H1 (cell line): ENCODE data around the gene ITPR1. TPM values are rescaled to one million over a fixed set of nuclear protein-coding genes. Genes with fewer than 3 reads are reported as not detected.

Source experiments
- CTCF ChIA-PET: fragments of 300-600 bp; sonication (Branson Sonifier 250); formaldehyde crosslinking; loops from one replicate; lab custom pipeline; 2021; ENCODE audit not compliant: partially characterized antibody; lab: Charles Lee
- POLR2A ChIA-PET: fragments of 300-600 bp; sonication (Branson Sonifier 250); formaldehyde crosslinking; loops from one replicate; lab custom pipeline; 2021; ENCODE audit warnings: inconsistent platforms; ENCODE audit not compliant: partially characterized antibody; lab: Charles Lee
- DNase-seq, 2 experiments: peaks; one replicate each; pipeline versions ENCODE4 v3.0.0 to v3.0.0-alpha.2; 2010 to 2022; ENCODE audit warnings: low spot score in 2 of 2, low read depth in 1 of 2, mixed read lengths in 1 of 2
- FAIRE-seq: peaks from 2 replicates; lab custom pipeline; 2011; peaks lifted over from hg19 to GRCh38; lab: Jason Lieb, UNC
- H2AFZ ChIP-seq: 2 replicates; pipeline ENCODE4 v1.8.1; 2012; ENCODE audit warnings: low read length, inconsistent platforms
- H2AK5ac ChIP-seq: 2 replicates; pipeline ENCODE4 v1.6.1; 2013; ENCODE audit warnings: low read depth, low read length
- H2BK120ac ChIP-seq: replicated peaks from 2 replicates; pipeline ENCODE3; 2013; ENCODE audit warnings: low read depth, low read length, inconsistent platforms
- H2BK12ac ChIP-seq: 2 replicates; pipeline ENCODE4 v1.6.1; 2013; ENCODE audit warnings: low read depth, low read length
- H2BK15ac ChIP-seq: 2 replicates; pipeline ENCODE4 v1.6.1; 2013; ENCODE audit warnings: low read length
- H2BK20ac ChIP-seq: 2 replicates; pipeline ENCODE4 v1.6.1; 2013; ENCODE audit warnings: low read length
- H2BK5ac ChIP-seq: 2 replicates; pipeline ENCODE4 v1.6.1; 2013; ENCODE audit warnings: low read depth, low read length
- H3K14ac ChIP-seq: 2 replicates; pipeline ENCODE4 v1.6.1; 2013; ENCODE audit warnings: inconsistent platforms; ENCODE audit not compliant: insufficient read length
- H3K18ac ChIP-seq: 2 replicates; pipeline ENCODE4 v1.6.1; 2013; ENCODE audit warnings: low read length; ENCODE audit errors: extremely low read depth
- H3K23ac ChIP-seq: 2 replicates; pipeline ENCODE4 v1.6.1; 2013; ENCODE audit warnings: inconsistent platforms; ENCODE audit not compliant: insufficient read length
- H3K23me2 ChIP-seq: 2 replicates; pipeline ENCODE4 v1.6.1; 2013; ENCODE audit warnings: low read depth, low read length
- H3K27ac ChIP-seq: 2 replicates; pipeline ENCODE4 v1.6.1; 2011; ENCODE audit warnings: low read depth, low read length, inconsistent platforms
- H3K27me3 ChIP-seq, 4 experiments: replicated peaks in 1 of 4; 1 replicate in 1 of 4; 2 replicates in 3 of 4; pipeline versions ENCODE4 v1.6.1 to v1.8.1; 2011 to 2013; ENCODE audit warnings: low read length in 3 of 4, mild to moderate bottlenecking in 3 of 4, inconsistent platforms in 2 of 4, mixed read lengths in 2 of 4, moderate library complexity in 1 of 4; ENCODE audit not compliant: control insufficient read depth in 3 of 4, insufficient read depth in 3 of 4; ENCODE audit errors: extremely low read depth in 1 of 4
- H3K36me3 ChIP-seq, 4 experiments: 2 replicates each; pipeline versions ENCODE4 v1.6.1 to v1.8.1; 2011 to 2013; ENCODE audit warnings: mild to moderate bottlenecking in 4 of 4, low read length in 3 of 4, moderate library complexity in 2 of 4, control low read depth in 1 of 4, inconsistent platforms in 1 of 4; ENCODE audit not compliant: insufficient read depth in 4 of 4, control insufficient read depth in 2 of 4
- H3K4ac ChIP-seq: replicated peaks from 2 replicates; pipeline ENCODE3; 2013; ENCODE audit warnings: low read length, low read depth, mixed read lengths, inconsistent platforms; ENCODE audit not compliant: insufficient read length
- H3K4me1 ChIP-seq, 4 experiments: replicated peaks in 1 of 4; 1 replicate in 1 of 4; 2 replicates in 3 of 4; pipeline versions ENCODE4 v1.6.1 to v1.8.1; 2011 to 2013; ENCODE audit warnings: low read length in 3 of 4, inconsistent platforms in 2 of 4, mixed read lengths in 1 of 4; ENCODE audit not compliant: insufficient read depth in 4 of 4, control insufficient read depth in 3 of 4
- H3K4me2 ChIP-seq, 2 experiments: 2 replicates each; pipeline versions ENCODE4 v1.6.1 to v1.8.1; 2011 to 2013; ENCODE audit warnings: low read depth in 2 of 2, low read length in 2 of 2, control low read depth in 1 of 2, inconsistent platforms in 1 of 2, mild to moderate bottlenecking in 1 of 2; ENCODE audit not compliant: insufficient read depth in 1 of 2
- H3K4me3 ChIP-seq, 4 experiments: fragments of 200-600, 300-600 bp in 1 of 4; sonication (generic), shearing (Covaris generic), sonication (Bioruptor Twin) in 1 of 4; 2 replicates each; pipeline versions ENCODE4 v1.5.1 to v1.8.1; 2011 to 2016; ENCODE audit warnings: low read length in 4 of 4, low read depth in 3 of 4, control low read depth in 2 of 4, inconsistent platforms in 2 of 4, mild to moderate bottlenecking in 2 of 4, mixed read lengths in 1 of 4, moderate library complexity in 1 of 4; ENCODE audit not compliant: insufficient read depth in 2 of 4; ENCODE audit errors: extremely low read depth in 1 of 4
- H3K56ac ChIP-seq: replicated peaks from 2 replicates; pipeline ENCODE3; 2013; ENCODE audit warnings: low read depth, mild to moderate bottlenecking, mixed read lengths, low read length, inconsistent platforms; ENCODE audit not compliant: insufficient read length
- H3K79me1 ChIP-seq: 2 replicates; pipeline ENCODE4 v1.6.1; 2013; ENCODE audit warnings: low read depth, low read length, control low read depth
- H3K79me2 ChIP-seq, 2 experiments: 2 replicates each; pipeline versions ENCODE4 v1.6.1 to v1.8.1; 2012 to 2013; ENCODE audit warnings: low read length in 2 of 2, mild to moderate bottlenecking in 2 of 2, inconsistent platforms in 1 of 2; ENCODE audit not compliant: insufficient read depth in 2 of 2, control insufficient read depth in 1 of 2
- H3K9ac ChIP-seq, 4 experiments: replicated peaks in 1 of 4; 1 replicate in 1 of 4; 2 replicates in 3 of 4; pipeline versions ENCODE4 v1.6.1 to v1.8.1; 2011 to 2013; ENCODE audit warnings: low read depth in 3 of 4, low read length in 3 of 4, control low read depth in 2 of 4, mild to moderate bottlenecking in 2 of 4, moderate library complexity in 2 of 4, inconsistent platforms in 1 of 4; ENCODE audit errors: extremely low read depth in 1 of 4
- H3K9me3 ChIP-seq, 2 experiments: 2 replicates each; pipeline versions ENCODE4 v1.6.1 to v1.8.1; 2012 to 2013; ENCODE audit warnings: mild to moderate bottlenecking in 2 of 2, moderate library complexity in 2 of 2, control low read depth in 1 of 2, inconsistent platforms in 1 of 2, low read depth in 1 of 2, low read length in 1 of 2, mixed read lengths in 1 of 2; ENCODE audit not compliant: insufficient read depth in 2 of 2
- H4K20me1 ChIP-seq, 2 experiments: replicated peaks in 1 of 2; 2 replicates each; pipeline versions ENCODE3 to v1.8.1; 2011 to 2013; ENCODE audit warnings: inconsistent platforms in 2 of 2, low read length in 2 of 2, mild to moderate bottlenecking in 1 of 2; ENCODE audit not compliant: insufficient read depth in 2 of 2, control insufficient read depth in 1 of 2
- H4K5ac ChIP-seq: 2 replicates; pipeline ENCODE4 v1.6.1; 2013; ENCODE audit warnings: low read length, low read depth, mixed read lengths, inconsistent platforms; ENCODE audit not compliant: insufficient read length
- H4K8ac ChIP-seq: 2 replicates; pipeline ENCODE4 v1.8.0; 2013; ENCODE audit warnings: mild to moderate bottlenecking, moderate library complexity, low read length, inconsistent platforms; ENCODE audit not compliant: insufficient read depth; ENCODE audit errors: extremely low read depth
- H4K91ac ChIP-seq: replicated peaks from 2 replicates; pipeline ENCODE3; 2013; ENCODE audit warnings: low read length, mixed read lengths, inconsistent platforms; ENCODE audit not compliant: insufficient read length
- ATF3 ChIP-seq: IDR thresholded peaks from 2 replicates; pipeline ENCODE4 v1.6.1; 2011; ENCODE audit warnings: low read depth, mild to moderate bottlenecking, low read length; ENCODE audit not compliant: insufficient read depth
- BCL11A ChIP-seq, 2 experiments: IDR thresholded peaks; one replicate each; pipeline ENCODE4 v1.6.1; 2011; ENCODE audit warnings: low read depth in 2 of 2, low read length in 2 of 2, mild to moderate bottlenecking in 2 of 2
- WGBS, 2 experiments: shearing (Covaris generic) in 1 of 2; methylation state at CpG; one replicate each; pipeline versions ENCODE4 v1.1.6 to v1.1.7; 2013 to 2015; ENCODE audit warnings: low lambda C conversion rate in 2 of 2, mixed read lengths in 2 of 2, inconsistent platforms in 1 of 2, low coverage in 1 of 2, missing lambda C conversion rate in 1 of 2; ENCODE audit not compliant: insufficient replicate concordance in 2 of 2, insufficient coverage in 1 of 2, insufficient read length in 1 of 2; ENCODE audit errors: extremely low coverage in 1 of 2, missing lambda C conversion rate in 1 of 2; 5-methylcytosine and 5-hydroxymethylcytosine counted together
- polyA plus RNA-seq, 7 experiments: library from polyadenylated mRNA; depleted of rRNA in 3 of 7; stranded (reverse) in 5 of 7; unstranded in 2 of 7; fragments of >200 nt in 5 of 7; fragments of 200-250 nt in 2 of 7; gene quantifications; 1 replicate in 5 of 7; 2 replicates in 1 of 7; 4 replicates in 1 of 7; pipeline versions ENCODE4 v1.2.1 to v1.2.3, GENCODE V29; 2011 to 2013; ENCODE audit warnings: missing spikeins in 2 of 7, mixed read lengths in 2 of 7
- total RNA-seq: library from RNA; stranded (reverse); fragmentation: NEBNext Ultra II Directional; extraction: Animal tissue kit (Norgen Biotek cat#: 25700); gene quantifications from 2 replicates; pipeline ENCODE4 v1.2.1, GENCODE V29; 2021

The ITPR1 gene
- total and polyA plus RNA-seq, 2 of the 8 experiments (the other 6 are each of a cell fraction or from before 2014, with no cell fraction given), result 2.5 to 16.3 TPM

- no peak overlapping the region for H2BK20ac ChIP-seq
- CTCF ChIA-PET, result interaction anchor here (0.8 kb wide), 1 partner anchor 60 kb away, joined by 3 read pairs; no protein-coding TSS in a partner anchor
- H2BK12ac ChIP-seq, result no peak overlapping the region
- POLR2A ChIA-PET, result no interaction called here
- no peak overlapping the region for H3K18ac ChIP-seq
- no peak overlapping the region for H2BK120ac ChIP-seq
- H2BK15ac ChIP-seq, result no peak overlapping the region
- H3K79me1 ChIP-seq, result no peaks in the 10 kb centered on the region
- no peaks in the 10 kb centered on the region for H3K23me2 ChIP-seq
- no peak overlapping the region for H3K27ac ChIP-seq
- H4K20me1 ChIP-seq, result no peaks in the 10 kb centered on the region
- no peak overlapping the region for H4K91ac ChIP-seq
- H2BK5ac ChIP-seq, result no peak overlapping the region
- no peaks in the 10 kb centered on the region for H3K9me3 ChIP-seq
- TF ChIP-seq ATF3 (no peak), BCL11A (IDR thresholded peaks at IDR 0.05; ENCODE audit: low read depth in 2 of 2, low read length in 2 of 2) (no peak)
- no peak overlapping the region for H2AK5ac ChIP-seq
- H3K79me2 ChIP-seq, result no peaks in the 10 kb centered on the region
- H3K4me3 ChIP-seq, result no peak overlapping the region
- H4K8ac ChIP-seq, result no peak overlapping the region
- no peak overlapping the region for H2AFZ ChIP-seq
- FAIRE-seq (no peak), DNase-seq (no peak)
- H4K5ac ChIP-seq, result no peak overlapping the region
- H3K4me2 ChIP-seq, result no peak overlapping the region
- no peak overlapping the region for H3K14ac ChIP-seq
- no peak overlapping the region for H3K4ac ChIP-seq
- 94% methylated on average over 4 of the region's 4 CpGs; no CpG with 5 or more reads in 1 of the 2 experiments for WGBS, 2 experiments
- no peaks in the 10 kb centered on the region for H3K27me3 ChIP-seq
- no peaks in the 10 kb centered on the region for H3K4me1 ChIP-seq
- no peaks in the 10 kb centered on the region; a peak in 1 of 8 replicates for H3K36me3 ChIP-seq
- H3K56ac ChIP-seq, result no peak overlapping the region
- no peak overlapping the region for H3K23ac ChIP-seq
- H3K9ac ChIP-seq, result no peak overlapping the region; a peak in 1 of 7 replicates
These were observed 195.3 kb downstream of the ITPR1 start for GRCh38 chr3:4688411-4688810.
